Measurements from ENCODE around the gene HPS3. TPM values are rescaled to one million over a fixed set of nuclear protein-coding genes. Genes with fewer than 3 reads are reported as not detected.
"Not testable (repeated sequence)": the region's sequence is repeated elsewhere in the genome, so short reads cannot be mapped to it uniquely, and the experiment has no call there.

Gene HPS3
- total RNA-seq, 2 experiments from 2014 or later = 11.5 to 13.5 TPM

DNA sequence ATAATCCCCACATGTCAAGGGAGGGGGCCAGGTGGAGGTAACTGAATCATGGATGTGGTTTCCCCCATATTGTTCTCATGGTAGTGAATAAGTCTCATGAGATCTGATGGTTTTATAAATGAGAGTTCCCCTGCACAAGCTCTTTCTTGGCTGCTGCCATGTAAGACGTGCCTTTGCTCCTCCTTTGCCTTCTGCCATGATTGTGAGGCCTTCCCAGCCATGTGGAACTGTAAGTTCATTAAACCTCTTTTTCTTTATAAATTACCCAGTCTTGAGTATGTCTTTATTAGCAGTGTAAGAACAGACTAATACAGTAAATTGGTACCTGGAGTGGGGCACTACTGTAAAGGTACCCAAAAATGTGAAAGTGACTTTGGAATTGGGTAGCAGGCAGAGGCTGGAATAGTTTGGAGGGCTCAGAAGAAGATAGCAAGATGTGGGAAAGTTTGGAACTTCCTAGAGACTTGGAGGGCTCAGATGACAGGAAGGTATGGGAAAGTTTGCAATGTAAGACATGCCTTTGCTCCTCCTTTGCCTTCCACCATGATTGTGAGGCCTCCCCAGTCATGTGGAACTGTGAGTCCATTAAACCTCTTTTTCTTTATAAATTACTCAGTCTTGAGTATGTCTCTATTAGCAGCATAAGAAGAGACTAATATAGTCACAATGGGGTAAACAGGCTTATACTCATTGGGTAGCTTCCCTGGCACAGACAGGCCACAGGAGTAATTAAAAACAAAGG is 90.1 kb downstream of the HPS3 start:
- H3K4me3 Mint-ChIP-seq; H3K27me3 Mint-ChIP-seq (ENCODE audit: low read depth); H3K27ac Mint-ChIP-seq; H3K9me3 Mint-ChIP-seq; CTCF ChIA-PET; H3K4me1 Mint-ChIP-seq (ENCODE audit: low read depth); H3K36me3 Mint-ChIP-seq (ENCODE audit: low read depth); DNase-seq: not testable (repeated sequence)
- intact Hi-C loops (cut with micrococcal nuclease) = loop anchor here (5.0 kb wide), 1 partner anchor 42 kb away; no protein-coding TSS in a partner anchor

DNA sequence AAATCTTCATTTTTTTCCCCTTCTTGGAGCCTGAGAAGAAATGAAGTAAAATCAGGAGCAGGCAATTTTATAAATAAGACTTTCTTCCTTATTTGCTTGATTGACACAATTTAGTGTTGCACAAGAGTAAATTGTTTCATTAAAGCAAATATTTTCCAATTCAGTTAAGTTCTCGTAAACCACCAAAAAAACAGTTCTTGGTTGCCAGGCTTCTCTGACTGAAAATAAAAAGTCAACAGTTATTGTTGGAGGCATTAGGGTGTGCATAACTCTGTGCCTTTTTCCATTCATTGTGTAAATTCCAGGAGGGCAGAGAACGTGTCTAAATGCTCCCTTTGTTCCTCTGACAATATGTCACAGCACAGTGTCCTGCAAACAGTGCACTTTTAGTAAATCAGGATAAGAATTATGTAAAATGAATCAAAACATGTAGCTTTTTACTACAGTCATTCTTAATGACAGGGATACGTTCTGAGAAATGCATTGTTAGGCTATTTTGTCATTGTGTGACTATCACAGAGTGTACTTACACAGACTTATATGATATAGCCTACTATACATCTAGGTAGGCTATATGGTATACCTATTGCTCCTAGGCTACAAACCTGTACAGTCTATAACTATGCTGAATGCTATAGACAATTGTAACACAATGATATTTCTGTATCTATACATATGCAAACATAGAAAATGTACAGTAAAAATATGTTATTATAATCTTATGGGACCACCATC is 92.5 kb downstream of the HPS3 start, which contains the start of gene CP:
TSS of gene CP (minus strand) at position 47 of the 735 bp plus-strand sequence. CDS start at position 10, 37 bp downstream.
- no peak for DNase-seq
- H3K27me3 Mint-ChIP-seq (ENCODE audit: low read depth) = no peaks in the 10 kb centered on the region
- no peaks in the 10 kb centered on the region for H3K9me3 Mint-ChIP-seq
- CTCF ChIA-PET = interaction anchor here (0.7 kb wide), 1 partner anchor 7 kb away, joined by 3 read pairs; no protein-coding TSS in a partner anchor
- peaks cover 21% of the 10 kb centered on the region for H3K4me1 Mint-ChIP-seq (ENCODE audit: low read depth)
- intact Hi-C loops (cut with micrococcal nuclease) = loop anchor here (5.0 kb wide), 1 partner anchor 45 kb away; no protein-coding TSS in a partner anchor
- no peak within 1 kb of the TSS for H3K27ac Mint-ChIP-seq
- H3K36me3 Mint-ChIP-seq (ENCODE audit: low read depth) = no peaks in the 10 kb centered on the region
- no peak within 1 kb of the TSS for H3K4me3 Mint-ChIP-seq

Other genes starting within 250 kb of the HPS3 start
- gene GYG1, start 138.1 kb upstream of the HPS3 start, total RNA-seq = 10 to 100 TPM; 13.5 to 13.9 TPM
- 10 to 100 TPM; 22.0 to 22.6 TPM for gene HLTF, start 43.1 kb upstream of the HPS3 start, total RNA-seq
- not detected for gene CP, start 92.2 kb downstream of the HPS3 start, total RNA-seq
- gene TM4SF18, start 204.0 kb downstream of the HPS3 start, total RNA-seq = not detected
- not detected for gene TM4SF1, start 248.0 kb downstream of the HPS3 start, total RNA-seq